NCI-H748 (cell line): ENCODE data around the gene PON3.

Experiments used
- DNase-seq: peaks from one replicate; lab custom pipeline; 2025; ENCODE audit not compliant: unreplicated experiment; lab: John Stamatoyannopoulos, UW

Gene PON3

DNA sequence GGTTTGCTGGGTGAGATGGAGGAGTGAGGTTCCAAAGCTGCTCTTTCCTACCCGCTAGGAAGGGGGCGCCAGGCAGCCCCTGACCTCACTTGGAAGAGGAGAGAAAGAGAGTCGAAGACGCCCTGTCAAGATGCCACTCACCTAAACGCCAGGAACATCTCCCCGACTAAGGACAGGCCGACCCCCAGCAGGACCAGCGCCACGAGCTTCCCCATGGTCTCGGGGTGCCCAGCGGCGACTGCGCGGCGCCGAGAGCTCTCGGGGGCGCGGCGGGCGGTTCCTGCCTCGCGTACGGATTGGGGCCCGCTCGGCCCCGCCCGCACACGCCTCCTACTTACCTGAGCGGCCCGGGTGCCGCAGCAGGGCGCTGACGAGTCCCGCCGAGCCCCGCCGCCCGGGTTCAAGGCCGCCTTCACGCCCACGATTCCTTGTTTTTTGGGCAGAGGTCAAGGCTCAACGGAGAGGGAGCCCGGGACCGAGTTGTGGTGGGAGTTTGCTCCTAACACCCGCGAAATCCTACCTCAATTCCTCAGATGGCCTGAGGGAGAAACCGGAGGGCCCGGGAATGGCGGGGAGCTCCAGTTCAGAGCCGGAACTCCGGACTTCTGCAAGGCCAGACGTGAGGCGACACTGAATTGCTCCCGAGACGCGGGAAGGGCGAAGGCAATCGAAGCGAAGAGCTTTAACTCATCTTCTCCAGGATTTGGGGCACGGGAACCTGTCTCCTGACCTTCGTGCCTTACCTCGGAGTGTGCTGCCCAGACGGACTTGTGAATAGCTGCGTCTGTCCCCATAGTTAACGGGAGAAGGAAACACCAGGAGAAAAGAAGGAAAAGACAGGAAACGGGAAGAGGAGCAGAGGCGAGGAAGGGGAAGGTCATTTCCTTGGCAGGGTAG is at the start of gene PON3:
TSS of gene PON3 (minus strand) at position 240 of the 897 bp plus-strand sequence. CDS start at position 215, 25 bp downstream.
- DNase-seq = no peak

DNA sequence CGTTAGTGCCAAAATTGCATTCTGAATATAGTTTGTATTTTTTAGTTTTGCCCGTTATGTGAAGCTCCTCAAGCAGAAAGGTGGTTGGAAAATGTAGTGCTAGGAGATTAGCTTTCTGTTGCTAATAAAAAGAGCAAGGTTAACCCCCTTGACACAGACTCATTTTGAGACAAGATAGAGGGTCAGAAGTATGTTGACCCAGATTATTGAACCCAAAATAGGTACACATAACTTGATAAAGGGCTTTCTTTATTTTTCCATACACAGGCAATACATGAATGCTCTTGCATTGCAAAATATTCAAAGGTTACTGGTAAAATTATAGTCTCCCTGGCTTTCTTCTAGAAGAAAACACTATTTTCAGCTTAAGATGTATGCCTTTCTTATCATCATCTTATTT is 48.6 kb upstream of the PON3 start:
- no peak for DNase-seq

DNA sequence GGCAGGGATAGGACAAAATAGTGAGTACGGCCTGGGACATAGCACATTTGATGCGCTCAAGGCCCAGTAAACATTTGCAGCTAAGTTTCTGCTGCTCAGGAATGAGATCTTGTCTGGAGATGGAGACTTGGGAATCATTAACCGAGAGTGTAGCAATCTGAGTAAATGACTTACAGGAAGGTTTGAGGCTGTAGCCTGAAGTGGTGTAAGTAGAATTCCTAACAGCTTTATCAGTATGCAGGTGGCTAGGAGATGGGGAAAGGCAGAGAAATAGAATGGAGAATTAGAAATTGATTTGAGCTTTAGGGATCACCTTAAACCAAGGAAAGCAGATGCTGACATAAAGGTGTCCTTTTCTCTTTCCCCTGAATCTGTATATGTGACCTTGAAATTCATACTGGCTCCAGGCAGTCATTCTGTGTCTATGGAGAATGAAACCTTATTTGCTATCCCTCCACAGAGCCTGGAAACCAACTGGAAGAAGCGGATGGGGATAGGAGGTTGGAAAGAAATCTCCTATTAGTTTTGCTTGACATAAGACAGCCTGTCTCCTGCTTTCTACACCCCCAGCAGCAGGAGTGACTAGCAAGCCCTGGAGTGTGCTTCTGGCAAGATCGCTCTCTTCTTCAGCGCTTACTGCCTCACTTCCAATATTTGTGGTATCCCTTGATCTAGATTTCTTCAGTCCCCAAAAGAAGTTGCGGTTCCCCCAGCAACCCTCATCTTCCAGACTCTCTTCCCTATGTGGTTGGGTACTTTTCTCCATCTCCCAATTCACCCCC is 45.1 kb upstream of the PON3 start:
- DNase-seq = no peak

DNA sequence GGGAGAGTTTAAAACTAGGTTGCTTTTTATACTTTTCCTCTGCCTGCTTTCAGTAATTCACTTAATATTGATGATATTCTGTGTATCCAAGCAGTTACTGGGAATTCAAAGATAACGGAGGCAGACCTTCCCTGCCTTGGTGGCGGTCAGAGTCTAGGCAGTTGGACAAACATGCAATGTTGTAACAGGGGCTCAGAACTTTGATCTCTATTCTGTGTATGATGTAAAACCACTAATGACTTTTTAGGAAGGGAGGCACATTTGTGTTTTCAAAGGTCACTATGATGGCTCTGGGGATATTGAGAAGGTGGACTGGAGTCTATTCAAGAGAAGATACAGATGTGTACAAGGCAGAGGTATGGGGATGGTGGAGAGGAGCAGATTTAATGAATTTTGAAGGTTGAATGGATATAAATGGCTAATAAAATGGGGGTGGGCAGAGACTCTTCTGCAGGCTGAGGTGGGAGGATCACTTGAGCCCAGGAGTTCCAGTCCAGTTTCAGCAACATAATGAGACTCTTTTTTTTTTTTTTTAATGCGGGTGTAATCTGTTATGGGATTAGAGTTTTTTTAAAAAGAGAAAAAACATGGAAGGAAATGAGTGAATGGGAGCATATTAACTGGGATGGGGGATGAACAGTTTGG is 44.3 kb upstream of the PON3 start:
- no peak for DNase-seq

DNA sequence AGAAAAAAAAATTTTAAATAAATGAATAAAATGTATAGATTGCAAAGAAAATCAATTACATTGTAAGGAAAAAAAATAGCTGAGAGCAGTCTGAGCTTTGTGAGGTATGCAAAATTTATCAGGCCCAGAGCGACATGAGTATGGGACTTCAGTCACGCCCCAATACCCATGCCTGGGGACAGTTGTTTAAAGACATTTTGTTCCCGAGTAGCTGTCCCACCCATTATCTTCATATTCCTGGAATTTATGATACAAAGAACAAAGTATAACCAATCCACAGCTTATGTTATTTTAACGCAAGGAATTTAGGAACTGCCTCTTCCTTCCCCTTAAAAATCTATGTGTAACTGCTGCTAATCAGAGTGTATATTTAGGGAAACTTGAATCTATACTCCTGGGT is 40.2 kb upstream of the PON3 start:
- DNase-seq = no peak

DNA sequence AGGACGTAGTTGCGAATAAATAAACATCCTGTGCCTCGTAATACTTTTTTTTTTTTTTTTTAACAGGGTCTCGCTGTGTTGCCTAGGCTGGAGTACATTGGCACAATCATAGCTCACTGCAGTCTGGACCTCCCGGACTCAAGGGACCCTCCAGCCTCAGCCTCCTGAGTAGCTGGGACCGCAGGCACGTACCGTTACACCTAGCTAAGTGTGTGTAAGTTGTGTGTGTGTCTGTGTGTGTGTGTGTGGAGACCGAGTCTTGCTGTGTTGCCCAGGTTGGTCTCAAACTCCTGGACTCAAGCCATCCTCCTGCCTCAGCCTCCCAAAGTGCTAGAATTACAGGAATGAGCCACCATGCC is 39.2 kb upstream of the PON3 start:
- DNase-seq = no peak

DNA sequence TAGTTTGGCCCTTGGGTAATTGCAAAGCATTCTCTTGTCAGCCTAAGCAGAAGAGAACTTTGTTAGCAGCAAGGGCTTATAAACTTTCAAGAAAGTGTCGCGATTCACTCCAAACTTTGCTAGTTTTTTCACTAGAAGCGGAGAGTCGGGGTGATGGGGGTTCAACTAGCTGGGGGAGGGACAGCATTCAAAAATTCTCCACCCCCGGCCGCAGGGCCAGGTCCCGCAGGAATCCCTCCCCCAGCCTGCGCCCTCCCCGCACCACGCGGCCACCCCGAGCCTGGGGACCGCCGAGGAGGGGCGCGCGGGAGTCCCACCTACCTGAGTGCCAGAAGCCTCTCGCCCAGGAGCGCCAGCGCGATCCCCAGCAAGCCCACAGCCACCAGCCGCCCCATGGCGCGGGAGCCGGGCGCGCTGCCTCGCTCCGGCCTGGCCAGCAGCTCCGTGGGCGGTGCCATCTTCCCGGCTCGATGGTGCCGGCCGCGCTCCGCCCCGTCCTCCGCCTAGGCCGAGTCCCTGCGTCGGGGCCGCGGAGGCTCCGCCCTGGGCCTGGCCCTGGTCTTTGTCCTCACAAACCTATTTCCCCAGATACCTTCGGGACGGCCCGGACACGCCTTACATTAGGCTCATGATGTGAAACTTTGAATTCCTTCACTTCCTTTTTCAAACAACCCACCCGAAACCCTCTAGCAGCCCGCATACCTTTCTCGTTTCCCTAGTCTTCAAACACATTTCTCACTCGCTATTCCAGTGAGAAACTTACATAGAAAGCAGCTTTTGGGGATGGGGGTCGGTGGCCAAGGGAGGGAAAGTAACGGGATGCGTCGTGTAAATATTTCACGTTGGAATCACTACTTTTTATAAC is 38.6 kb upstream of the PON3 start, which contains the start of gene PON2:
TSS of gene PON2 (minus strand) at position 472 of the 865 bp plus-strand sequence. CDS start at position 395, 77 bp downstream.
- DNase-seq = peak; percentile 83

DNA sequence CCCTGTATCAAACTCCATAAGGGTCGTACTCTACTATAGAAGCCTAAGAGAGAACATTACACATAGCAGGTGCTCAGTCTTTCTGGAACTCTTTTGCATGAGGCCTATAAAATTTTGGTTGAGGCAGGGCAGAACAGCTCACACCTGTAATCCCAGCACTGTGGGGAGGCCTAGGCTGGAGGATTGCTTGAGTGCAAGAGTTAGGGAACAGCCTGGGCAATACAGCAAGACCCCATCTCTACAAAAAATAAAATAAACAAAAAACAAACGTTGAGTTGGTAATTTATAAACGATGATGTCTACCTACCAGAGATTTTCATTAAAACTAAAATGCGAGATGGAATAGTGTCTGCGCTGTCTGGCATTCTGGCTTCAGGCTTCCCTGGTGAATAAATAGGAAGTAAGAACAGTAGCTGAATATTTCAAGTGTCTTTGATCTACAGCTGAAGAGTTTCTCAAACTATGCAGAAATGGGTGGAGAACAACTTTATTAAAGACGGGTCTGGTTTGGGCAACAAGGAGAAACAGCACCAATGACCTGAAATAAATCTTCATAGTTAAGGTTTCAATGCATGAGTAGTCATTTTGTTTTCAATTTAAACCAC is 37.9 kb upstream of the PON3 start:
- DNase-seq = no peak

DNA sequence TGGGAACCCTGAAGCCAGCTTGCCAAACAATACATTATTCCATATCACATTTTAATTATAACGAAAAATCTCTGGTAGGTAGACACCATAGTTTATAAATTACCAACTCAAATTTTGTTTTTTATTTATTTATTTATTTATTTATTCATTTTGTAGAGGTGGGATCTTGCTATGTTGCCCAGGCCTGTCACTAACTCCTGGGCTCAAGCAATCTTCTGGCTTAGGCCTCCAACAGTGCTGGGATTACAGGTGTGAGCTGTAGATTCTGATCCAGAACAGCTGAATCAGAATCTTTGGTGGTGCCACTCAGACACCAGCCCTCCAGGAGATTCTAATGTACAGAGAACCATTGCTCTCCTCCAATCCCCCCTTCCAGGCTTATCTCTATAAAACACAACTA is 37.0 kb upstream of the PON3 start:
- no peak for DNase-seq

DNA sequence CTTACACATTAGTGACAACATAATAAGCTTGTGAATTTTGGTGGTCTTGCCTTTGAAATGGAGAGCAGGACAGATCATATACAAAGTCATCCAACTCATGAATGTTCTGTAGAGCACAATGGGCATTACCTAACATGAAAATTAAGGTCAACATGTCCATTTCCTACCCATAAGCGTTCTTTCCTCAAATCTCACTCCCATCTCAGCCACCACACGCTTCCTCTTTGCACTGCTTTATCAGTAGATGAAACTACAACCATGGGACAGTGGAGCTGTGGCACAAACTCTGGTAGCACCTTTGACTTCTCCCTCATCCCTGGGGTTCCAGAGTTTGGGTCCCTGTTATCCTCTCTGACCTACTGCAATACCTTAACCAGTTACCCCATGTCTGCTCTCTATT is 36.4 kb upstream of the PON3 start:
- DNase-seq = no peak

DNA sequence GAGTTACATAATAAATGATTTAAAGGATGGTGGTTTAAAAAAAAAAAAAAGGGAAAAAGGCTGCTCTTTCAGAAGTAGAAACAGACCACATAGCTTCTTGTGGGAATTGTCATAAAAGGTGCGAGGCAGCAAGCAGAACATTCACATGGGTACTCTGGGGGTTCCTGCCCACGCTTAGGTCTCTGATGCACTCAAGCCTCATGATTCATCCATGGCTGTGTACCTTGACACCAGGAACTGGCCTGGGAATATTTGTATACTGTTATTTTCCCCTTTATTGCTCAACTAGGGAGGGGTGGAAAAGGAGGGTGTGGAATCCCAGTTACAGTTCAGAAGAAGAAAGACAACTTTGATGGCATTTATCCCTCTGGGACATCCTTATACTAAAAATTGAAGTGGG is 34.7 kb upstream of the PON3 start:
- DNase-seq = no peak

DNA sequence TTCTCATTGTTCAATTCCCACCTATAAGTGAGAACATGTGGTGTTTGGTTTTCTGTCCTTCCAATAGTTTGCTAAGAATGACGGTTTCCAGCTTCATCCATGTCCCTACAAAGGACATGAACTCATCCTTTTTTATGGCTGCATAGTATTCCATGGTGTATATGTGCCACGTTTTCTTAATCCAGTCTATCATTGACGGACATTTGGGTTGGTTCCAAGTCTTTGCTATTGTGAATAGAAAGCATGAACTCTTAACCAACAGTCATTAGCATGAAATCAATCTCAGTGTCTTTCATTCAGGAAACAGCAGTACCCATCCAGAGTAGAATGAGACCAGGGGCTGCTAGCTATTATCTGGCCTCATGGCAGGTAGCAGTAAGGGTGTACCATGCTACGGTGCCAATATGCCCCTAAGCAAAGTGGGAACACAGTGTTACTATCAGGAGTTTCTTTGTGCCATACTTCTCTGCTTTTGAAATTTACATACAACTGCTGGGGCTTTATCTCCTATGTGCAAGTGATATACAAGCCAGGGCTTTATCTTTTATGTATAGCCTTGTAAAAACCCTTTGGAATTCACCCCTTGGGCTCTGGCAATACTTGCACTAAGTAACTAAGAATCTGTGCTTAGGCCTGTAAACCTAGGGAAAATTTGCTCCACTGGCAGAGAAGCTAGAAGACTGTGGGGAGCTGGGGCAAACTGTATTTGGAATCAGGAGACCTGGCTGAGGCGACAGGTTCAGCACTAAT is 33.2 kb upstream of the PON3 start:
- no peak for DNase-seq

DNA sequence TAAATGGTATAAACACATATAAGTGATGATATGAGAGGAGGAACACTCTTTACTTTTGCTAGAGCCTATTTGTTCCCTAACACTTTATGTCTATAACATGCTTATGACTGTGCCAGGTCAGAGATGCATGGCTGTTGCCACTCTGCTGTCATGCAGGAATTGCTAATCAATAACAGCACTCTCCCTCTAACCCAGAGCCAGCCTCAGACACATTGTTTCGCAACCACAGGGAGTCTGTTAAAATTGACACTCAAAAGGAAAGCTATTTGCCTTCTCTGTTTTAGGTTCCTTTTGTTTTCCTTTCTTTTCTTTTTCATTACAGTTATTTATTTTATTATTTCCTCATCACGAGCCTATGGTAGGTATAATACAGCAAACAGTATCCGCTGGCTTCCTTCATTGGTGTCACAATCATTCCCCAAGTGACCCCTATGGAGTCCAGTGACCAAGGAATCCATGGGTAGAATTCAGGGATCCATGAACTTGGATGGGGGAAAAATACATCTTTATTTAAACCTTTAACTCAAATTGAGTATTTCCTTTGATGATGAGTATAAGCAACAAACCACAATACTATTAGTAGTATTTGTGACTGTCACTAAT is 31.8 kb upstream of the PON3 start:
- DNase-seq = peak; percentile 84

DNA sequence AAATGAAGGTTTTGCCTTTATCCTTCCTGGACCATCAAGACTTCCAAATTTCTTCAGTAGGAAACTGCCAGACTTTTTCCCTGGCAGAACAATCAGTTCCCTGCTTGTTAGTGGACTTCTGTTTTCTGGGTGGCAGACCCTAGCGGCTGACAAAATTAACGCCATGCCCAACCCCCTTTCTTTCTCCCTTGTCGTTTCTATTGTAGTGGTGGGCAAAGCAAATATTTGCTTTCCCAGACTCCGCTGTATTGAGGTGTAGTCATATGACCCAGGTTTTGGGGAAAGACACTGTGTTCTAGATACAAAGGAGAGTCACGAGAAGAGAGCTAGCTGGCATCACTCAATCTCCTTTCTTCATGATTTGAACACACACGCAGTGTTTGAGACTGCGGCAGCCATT is 31.0 kb upstream of the PON3 start:
- DNase-seq = peak; percentile 88

DNA sequence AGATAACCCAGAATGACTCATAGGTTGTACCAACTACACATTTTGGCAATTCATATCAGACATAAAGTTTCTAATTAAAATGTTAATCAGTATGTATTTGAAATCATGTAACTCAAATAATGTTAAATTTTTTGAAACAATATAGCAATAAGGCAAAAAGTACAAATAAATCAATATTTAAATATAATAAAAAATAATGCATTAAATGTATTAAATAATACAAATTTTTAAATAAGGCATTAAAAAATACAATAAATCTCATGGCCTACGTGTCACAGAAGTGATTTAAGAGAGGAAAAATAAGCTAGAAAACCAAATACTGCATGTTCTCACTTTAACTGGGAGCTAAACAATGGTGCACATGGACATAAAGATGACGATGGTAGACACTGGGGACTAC is 29.5 kb upstream of the PON3 start:
- no peak for DNase-seq

DNA sequence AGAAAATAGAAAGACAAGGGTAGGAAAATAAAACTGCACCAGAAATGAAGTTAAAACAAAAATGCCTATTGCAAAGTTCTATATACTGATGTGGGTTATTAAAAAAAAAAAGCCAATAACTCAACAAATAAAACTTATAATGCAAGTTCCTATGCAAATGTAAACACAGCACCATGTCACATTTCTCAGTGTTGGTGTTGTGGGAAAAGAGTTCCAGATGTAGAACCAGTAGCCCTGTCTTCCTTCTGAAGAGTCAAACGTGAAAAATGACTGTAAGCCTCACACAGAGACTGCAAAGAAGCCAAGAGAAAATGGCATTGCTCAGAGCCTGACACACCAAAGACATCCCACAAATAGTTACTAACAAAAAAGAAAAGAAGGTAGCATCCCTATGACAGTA is 28.5 kb upstream of the PON3 start:
- DNase-seq = no peak

DNA sequence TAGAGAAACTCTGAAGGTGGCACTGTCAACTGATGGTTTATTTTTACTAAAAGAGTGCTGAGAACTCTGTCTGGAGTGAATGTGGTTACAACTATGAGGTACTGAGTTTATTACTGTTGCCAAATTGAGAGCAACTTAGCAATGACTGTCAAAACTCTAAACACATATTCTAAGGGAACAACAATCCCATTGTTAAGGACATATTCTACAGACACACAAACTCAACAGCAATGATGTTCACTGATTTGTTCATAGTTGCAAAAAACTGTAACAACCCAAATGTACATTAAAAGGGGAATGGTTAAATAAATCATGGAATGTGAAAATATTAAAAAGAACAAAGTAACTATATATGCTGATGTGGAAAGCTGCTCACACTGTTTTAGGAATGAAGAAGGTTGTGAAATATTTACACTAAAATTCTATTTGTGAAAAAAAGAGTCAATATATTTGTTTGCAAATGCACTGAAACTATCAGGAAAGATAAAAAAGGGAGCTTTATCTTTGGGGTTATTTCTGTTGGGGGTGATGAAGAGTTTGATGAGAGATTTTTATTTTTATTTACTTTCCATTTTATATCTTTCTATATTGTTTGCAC is 25.8 kb upstream of the PON3 start:
- DNase-seq = no peak

DNA sequence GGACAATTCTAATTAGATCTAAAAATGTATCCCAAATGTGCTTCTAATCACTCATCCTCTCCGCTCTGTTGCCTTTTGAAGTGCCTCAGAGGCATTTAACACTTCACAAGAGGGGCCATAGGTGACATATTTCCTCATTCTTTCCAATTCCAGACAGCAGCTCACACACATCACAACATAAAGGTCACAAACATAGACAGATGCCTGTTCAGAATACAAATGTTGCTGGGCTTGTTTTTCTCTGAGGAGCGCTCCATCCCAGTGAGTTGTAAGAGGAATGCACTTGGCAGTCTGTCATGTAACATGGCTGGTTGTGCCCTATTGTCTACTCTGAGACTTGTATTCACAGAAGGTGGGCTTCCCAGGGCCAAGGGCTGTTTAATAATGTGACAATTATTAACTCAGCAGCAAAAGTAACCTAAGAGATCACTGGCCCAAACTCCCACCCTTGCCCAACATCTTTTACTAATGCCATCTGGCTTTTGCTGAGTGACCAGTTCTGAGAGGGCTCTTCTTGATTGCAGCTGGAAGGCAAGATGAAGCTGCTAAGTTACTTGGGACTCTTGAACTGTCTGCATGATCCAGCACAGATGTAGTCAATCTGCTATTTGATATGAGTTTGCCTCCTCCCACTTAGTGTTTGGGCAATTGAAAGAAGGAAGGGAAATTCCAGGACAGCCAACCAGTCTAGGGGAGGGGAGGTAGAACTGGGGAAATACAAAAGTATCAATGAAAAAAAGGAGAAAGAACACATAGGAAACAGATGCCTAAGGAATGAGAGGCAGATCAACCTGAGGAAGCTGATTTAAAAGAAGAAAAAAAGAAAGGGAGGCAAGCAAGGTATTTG is 25.0 kb upstream of the PON3 start:
- DNase-seq = peak; percentile 70
